ENCODE measurements around the gene SLC31A1. TPM values are rescaled to one million over a fixed set of nuclear protein-coding genes. Genes with fewer than 3 reads are reported as not detected.

SLC31A1 gene
- total and polyA plus RNA-seq, 2 experiments from 2014 or later: 15.0 to 32.1 TPM

GRCh38 chr9:113177251-113177650, 44.1 kb upstream of the SLC31A1 start:
- no peak for TF ChIP-seq STAT1 (IDR thresholded peaks at IDR 0.05; ENCODE audit: unreplicated experiment)
- TF ChIP-seq JUNB (IDR thresholded peaks at IDR 0.05; ENCODE audit: unreplicated experiment): no peak
- TF ChIP-seq ZNF331 (CRISPR knock-in tag; IDR thresholded peaks at IDR 0.05; ENCODE audit: low read depth): no peak
- TF ChIP-seq EZH2 (IDR thresholded peaks at IDR 0.05; ENCODE audit: low read depth, unreplicated experiment): no peak
- no peak for TF ChIP-seq ETS1 (IDR thresholded peaks at IDR 0.05)
- no peak for TF ChIP-seq POLR2AphosphoS5 (IDR thresholded peaks at IDR 0.05; ENCODE audit: low read depth)
- no peak for TF ChIP-seq NANOG (IDR thresholded peaks at IDR 0.05; ENCODE audit: borderline replicate concordance)
- TF ChIP-seq EZH2phosphoT487 (IDR thresholded peaks at IDR 0.05; ENCODE audit: unreplicated experiment): no peak
- TF ChIP-seq ZNF462 (CRISPR knock-in tag; IDR thresholded peaks at IDR 0.05): no peak
- no peak for TF ChIP-seq REST (IDR thresholded peaks at IDR 0.05; ENCODE audit: unreplicated experiment)
- no peak for TF ChIP-seq ZNF114 (CRISPR knock-in tag; IDR thresholded peaks at IDR 0.05)
- no peak for TF ChIP-seq CREB1 (CRISPR knock-in tag; IDR thresholded peaks at IDR 0.05; ENCODE audit: low read depth)
- TF ChIP-seq CTCF (conservative IDR thresholded peaks at IDR 0.05; ENCODE audit: low read depth in 2 of 2): no peak
- Histone ChIP-seq H3K9me2 (ENCODE audit: insufficient read depth) (no peaks in the 10 kb centered on the region), H3K4me3 (no peak overlapping the region), H2AFZ (no peak overlapping the region), H3K27ac (ENCODE audit: low read depth) (no peak overlapping the region), H4K20me1 (replicated peaks; ENCODE audit: insufficient read depth) (no peaks in the 10 kb centered on the region; the same call in 1 of the 2 replicates), H3K4me2 (no peak overlapping the region), H3K79me2 (replicated peaks; ENCODE audit: insufficient read depth) (no peaks in the 10 kb centered on the region), H3F3A (replicated peaks; ENCODE audit: low read depth) (no peaks in the 10 kb centered on the region), H3K4me1 (ENCODE audit: insufficient read depth) (no peaks in the 10 kb centered on the region), H3K27me3 (ENCODE audit: insufficient read depth) (no peaks in the 10 kb centered on the region), H3K36me3 (ENCODE audit: insufficient read depth) (peaks cover 38% of the 10 kb centered on the region)
- no peaks in the 10 kb centered on the region for H3K4me1 Mint-ChIP-seq
- H3K9me3 Mint-ChIP-seq: no peaks in the 10 kb centered on the region; the same call in 1 of the 3 replicates
- no peak overlapping the region for H3K27ac Mint-ChIP-seq
- no peak for ATAC-seq
- peaks cover 42% of the 10 kb centered on the region for H3K36me3 Mint-ChIP-seq (ENCODE audit: low read depth)
- H3K4me3 Mint-ChIP-seq: no peak overlapping the region
- no peak for DNase-seq (ENCODE audit: low spot score)
- no peaks in the 10 kb centered on the region for H3K27me3 Mint-ChIP-seq (ENCODE audit: insufficient read depth, low read depth, poor library complexity)

All from GM23338 (cell line).